Mesendoderm (in vitro differentiated cells): ENCODE data around the gene BRAF.
A peak's percentile ranks its signal among the peaks of the same experiment; 100 is the strongest.
"Not testable (repeated sequence)": the region's sequence is repeated elsewhere in the genome, so short reads cannot be mapped to it uniquely, and the experiment has no call there.

Experiments used
- DNase-seq: peaks from one replicate; pipeline ENCODE4 v3.0.0; 2013
- H2AK5ac ChIP-seq: 2 replicates; pipeline ENCODE4 v1.6.1; 2013; ENCODE audit warnings: low read length, inconsistent platforms
- H2BK120ac ChIP-seq: 2 replicates; pipeline ENCODE4 v1.6.1; 2013; ENCODE audit warnings: low read depth, mild to moderate bottlenecking, low read length, moderate library complexity, mixed read lengths
- H2BK15ac ChIP-seq: replicated peaks from 2 replicates; pipeline ENCODE4 v1.6.1; 2013; ENCODE audit warnings: low read depth, mild to moderate bottlenecking, moderate library complexity
- H2BK5ac ChIP-seq: 2 replicates; pipeline ENCODE4 v1.6.1; 2013; ENCODE audit warnings: low read length, inconsistent platforms
- H3K18ac ChIP-seq: 2 replicates; pipeline ENCODE4 v1.6.1; 2013; ENCODE audit warnings: mild to moderate bottlenecking, low read length, mixed read lengths
- H3K23ac ChIP-seq: one replicate; pipeline ENCODE4 v1.6.1; 2013; ENCODE audit warnings: low read length
- H3K27ac ChIP-seq: 2 replicates; pipeline ENCODE4 v1.5.1; 2013; ENCODE audit warnings: low read depth, mild to moderate bottlenecking, inconsistent platforms, low read length, moderate library complexity
- H3K27me3 ChIP-seq: 2 replicates; pipeline ENCODE4 v1.6.1; 2013; ENCODE audit warnings: low read length, control low read depth, mild to moderate bottlenecking, inconsistent platforms; ENCODE audit not compliant: insufficient read depth, poor library complexity
- H3K36me3 ChIP-seq: 2 replicates; pipeline ENCODE4 v1.6.1; 2013; ENCODE audit warnings: low read length, inconsistent platforms; ENCODE audit not compliant: control insufficient read depth, insufficient read depth
- H3K4ac ChIP-seq: one replicate; pipeline ENCODE4 v1.6.1; 2013; ENCODE audit warnings: low read depth, mild to moderate bottlenecking, low read length, moderate library complexity
- H3K4me1 ChIP-seq: 2 replicates; pipeline ENCODE4 v1.6.1; 2013; ENCODE audit warnings: low read depth, low read length, inconsistent platforms; ENCODE audit not compliant: control insufficient read depth
- H3K4me2 ChIP-seq: 2 replicates; pipeline ENCODE4 v1.6.1; 2013; ENCODE audit warnings: low read length
- H3K4me3 ChIP-seq: 2 replicates; pipeline ENCODE4 v1.5.1; 2013; ENCODE audit warnings: mild to moderate bottlenecking, low read length
- H3K56ac ChIP-seq: one replicate; pipeline ENCODE4 v1.6.1; 2013; ENCODE audit warnings: low read length
- H3K79me1 ChIP-seq: 2 replicates; pipeline ENCODE4 v1.6.1; 2013; ENCODE audit warnings: low read length, inconsistent platforms
- H3K79me2 ChIP-seq: 2 replicates; pipeline ENCODE4 v1.6.1; 2013; ENCODE audit warnings: mild to moderate bottlenecking, low read length; ENCODE audit not compliant: control insufficient read depth, insufficient read depth
- H3K9ac ChIP-seq: 2 replicates; pipeline ENCODE4 v1.6.1; 2013; ENCODE audit warnings: low read length, inconsistent platforms
- H4K5ac ChIP-seq: one replicate; pipeline ENCODE4 v1.6.1; 2013; ENCODE audit warnings: low read length
- H4K8ac ChIP-seq: one replicate; pipeline ENCODE4 v1.6.1; 2013; ENCODE audit warnings: low read depth, mild to moderate bottlenecking, control low read depth, low read length, moderate library complexity
- WGBS: extraction: QIAGEN DNeasy Blood & Tissue Kit; methylation state at CpG from one replicate; pipeline ENCODE4 v1.1.7; 2013; ENCODE audit warnings: low lambda C conversion rate, missing lambda C conversion rate; ENCODE audit not compliant: insufficient coverage; ENCODE audit errors: extremely low coverage; 5-methylcytosine and 5-hydroxymethylcytosine counted together

Gene BRAF

GRCh38 chr7:140673063-140673773 lies 251.5 kb downstream of the BRAF start:
- no CpG with 5 or more reads among the region's 72 CpGs for WGBS
- no peak overlapping the region for H3K4ac ChIP-seq

DNA sequence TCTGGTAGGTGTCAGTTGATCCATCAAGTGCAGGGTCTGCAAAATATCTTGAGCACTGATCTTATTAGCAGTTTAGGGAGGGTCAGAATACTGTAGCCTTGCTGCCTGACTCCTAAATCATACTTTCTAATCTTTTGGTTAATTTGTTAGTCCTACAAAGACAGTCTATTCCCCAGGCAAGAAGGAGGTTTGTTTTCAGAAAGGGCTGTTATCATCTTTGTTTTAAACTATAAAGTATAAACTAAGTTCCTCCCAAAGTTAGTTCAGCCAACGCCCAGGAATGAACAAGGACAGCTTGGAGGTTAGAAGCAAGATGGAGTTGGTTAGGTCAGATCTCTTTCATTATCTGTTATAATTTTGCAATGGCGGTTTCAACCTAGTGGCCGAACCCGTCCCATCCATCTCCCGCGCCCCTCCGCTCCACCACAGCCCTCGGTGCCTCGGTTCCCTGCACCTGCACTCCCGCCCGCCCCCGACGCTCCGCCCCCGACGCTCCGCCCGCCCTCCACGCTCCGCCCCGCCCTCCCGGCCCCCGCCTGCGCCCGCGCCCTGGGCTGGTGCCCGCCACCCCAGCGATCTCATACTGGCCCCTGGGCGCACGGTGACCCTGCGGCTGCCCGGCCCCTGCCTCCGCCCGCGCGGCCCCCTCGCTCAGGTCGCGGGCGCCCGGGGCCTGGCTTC lies 252.2 kb downstream of the BRAF start, which contains the start of gene ADCK2:
TSS of gene ADCK2 (plus strand) at position 564 of the 681 bp plus-strand sequence. CDS start 386 bp downstream, outside the sequence.
- Histone ChIP-seq H3K23ac (no peak within 1 kb of the TSS), H3K79me2 (no peaks in the 10 kb centered on the region), H2BK5ac (no peak within 1 kb of the TSS), H3K9ac (peak within 1 kb of the TSS; percentile 61), H3K18ac (peak within 1 kb of the TSS; percentile 91), H3K56ac (peak within 1 kb of the TSS; percentile 77), H2AK5ac (no peak within 1 kb of the TSS), H4K5ac (no peak within 1 kb of the TSS), H3K4me3 (peak within 1 kb of the TSS; percentile 25), H2BK120ac (no peak within 1 kb of the TSS), H3K4me1 (no peaks in the 10 kb centered on the region), H3K36me3 (no peaks in the 10 kb centered on the region), H3K4ac (no peak within 1 kb of the TSS), H2BK15ac (no peak within 1 kb of the TSS), H3K4me2 (peak within 1 kb of the TSS; percentile 74), H4K8ac (no peak within 1 kb of the TSS), H3K27ac (no peak within 1 kb of the TSS), H3K27me3 (no peaks in the 10 kb centered on the region), H3K79me1 (no peaks in the 10 kb centered on the region)
- WGBS: no CpG with 5 or more reads among the region's 41 CpGs
- DNase-seq: peak; percentile 43

More at GRCh38 chr7:140673063-140673773, 251.5 kb downstream of the BRAF start:
- H3K79me2 ChIP-seq: no peaks in the 10 kb centered on the region
- H4K5ac ChIP-seq: no peak overlapping the region
- no peak overlapping the region for H2BK15ac ChIP-seq
- no peak overlapping the region for H4K8ac ChIP-seq
- no peaks in the 10 kb centered on the region for H3K79me1 ChIP-seq
- H3K4me2 ChIP-seq: peak overlapping the region; percentile 74
- H3K9ac ChIP-seq: peak overlapping the region; percentile 61
- no peak overlapping the region for H3K27ac ChIP-seq
- DNase-seq: peak; percentile 67
- H3K23ac ChIP-seq: no peak overlapping the region
- no peaks in the 10 kb centered on the region for H3K36me3 ChIP-seq
- H3K4me3 ChIP-seq: peak overlapping the region; percentile 25
- H2AK5ac ChIP-seq: no peak overlapping the region
- peak overlapping the region; percentile 77 for H3K56ac ChIP-seq
- peak overlapping the region; percentile 91 for H3K18ac ChIP-seq
- H2BK5ac ChIP-seq: no peak overlapping the region
- no peak overlapping the region for H2BK120ac ChIP-seq
- H3K4me1 ChIP-seq: no peaks in the 10 kb centered on the region
- no peaks in the 10 kb centered on the region for H3K27me3 ChIP-seq

DNA sequence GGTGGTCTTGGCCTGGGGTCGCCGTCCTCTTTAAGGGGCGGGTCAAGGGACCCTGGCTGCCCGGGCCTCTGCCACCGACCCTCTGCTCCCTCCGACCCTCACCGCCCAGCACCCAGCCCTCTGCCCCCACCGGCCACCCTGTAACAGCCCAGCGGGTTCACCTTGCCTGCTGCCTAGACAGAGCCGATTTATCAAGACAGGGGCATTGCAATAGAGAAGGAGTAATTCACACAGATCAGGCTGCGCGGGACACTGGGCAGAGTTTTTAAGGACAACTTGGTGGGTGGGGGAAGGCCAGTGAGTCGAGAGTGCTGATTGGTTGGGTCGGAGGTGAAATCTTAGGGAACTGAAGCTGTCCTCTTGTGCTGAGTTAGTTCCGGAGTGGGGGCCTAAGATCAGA lies 252.8 kb downstream of the BRAF start:
- H3K79me2 ChIP-seq: no peaks in the 10 kb centered on the region
- no peak overlapping the region for H4K5ac ChIP-seq
- no peak overlapping the region for H2BK15ac ChIP-seq
- no peak overlapping the region for H3K9ac ChIP-seq
- no peak overlapping the region for H2BK120ac ChIP-seq
- H3K4me2 ChIP-seq: no peak overlapping the region
- no CpG with 5 or more reads among the region's 15 CpGs for WGBS
- H3K4me1 ChIP-seq: no peaks in the 10 kb centered on the region
- H3K79me1 ChIP-seq: no peaks in the 10 kb centered on the region
- no peak overlapping the region for H3K27ac ChIP-seq
- no peak overlapping the region for H3K23ac ChIP-seq
- H2AK5ac ChIP-seq: no peak overlapping the region
- DNase-seq: no peak
- no peak overlapping the region for H4K8ac ChIP-seq
- no peaks in the 10 kb centered on the region for H3K27me3 ChIP-seq
- no peaks in the 10 kb centered on the region for H3K36me3 ChIP-seq
- H3K56ac ChIP-seq: no peak overlapping the region
- H3K4ac ChIP-seq: no peak overlapping the region
- no peak overlapping the region for H3K18ac ChIP-seq
- no peak overlapping the region for H2BK5ac ChIP-seq
- H3K4me3 ChIP-seq: no peak overlapping the region

DNA sequence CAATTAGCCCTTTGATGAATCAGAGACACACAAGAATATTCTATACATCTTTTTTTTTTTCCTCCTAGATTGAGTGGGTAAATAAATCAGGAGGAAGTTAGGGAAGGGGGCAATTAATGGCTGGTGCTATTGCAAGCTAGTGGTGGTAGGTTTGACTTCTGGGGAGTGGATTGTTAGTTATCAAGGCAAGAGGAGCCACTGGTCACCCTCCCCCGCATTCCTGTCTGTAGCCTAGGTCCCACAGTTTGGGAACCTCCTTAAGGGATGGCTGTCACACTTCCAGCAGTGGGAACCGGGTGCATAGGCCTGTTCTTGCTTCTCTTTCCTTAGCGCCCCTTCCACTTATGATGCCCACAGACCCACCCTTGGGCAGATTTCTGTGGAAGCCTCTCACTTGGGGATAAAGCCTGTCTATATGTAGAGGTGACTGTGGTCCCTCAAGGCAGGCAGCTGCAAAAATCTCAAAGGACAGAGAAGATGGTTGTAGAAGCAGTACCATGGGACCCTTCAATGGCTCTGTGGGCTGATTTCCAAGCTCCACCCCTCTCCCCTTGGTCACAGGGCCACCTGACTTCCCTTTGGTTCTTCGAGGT lies 254.3 kb downstream of the BRAF start:
- no peak overlapping the region for H2BK5ac ChIP-seq
- H3K27me3 ChIP-seq: no peaks in the 10 kb centered on the region
- no peaks in the 10 kb centered on the region for H3K36me3 ChIP-seq
- H4K5ac ChIP-seq: no peak overlapping the region
- no peak overlapping the region for H3K27ac ChIP-seq
- no peak overlapping the region for H3K18ac ChIP-seq
- H3K4me1 ChIP-seq: no peaks in the 10 kb centered on the region
- H3K23ac ChIP-seq: no peak overlapping the region
- H3K4me3 ChIP-seq: no peak overlapping the region
- no peak overlapping the region for H2AK5ac ChIP-seq
- no peak overlapping the region for H3K4ac ChIP-seq
- H2BK15ac ChIP-seq: no peak overlapping the region
- WGBS: no CpG with 5 or more reads among the region's 4 CpGs
- DNase-seq: no peak
- H3K79me2 ChIP-seq: no peaks in the 10 kb centered on the region
- no peak overlapping the region for H4K8ac ChIP-seq
- H3K4me2 ChIP-seq: no peak overlapping the region
- H3K9ac ChIP-seq: no peak overlapping the region
- H3K79me1 ChIP-seq: no peaks in the 10 kb centered on the region
- H2BK120ac ChIP-seq: no peak overlapping the region
- H3K56ac ChIP-seq: no peak overlapping the region

DNA sequence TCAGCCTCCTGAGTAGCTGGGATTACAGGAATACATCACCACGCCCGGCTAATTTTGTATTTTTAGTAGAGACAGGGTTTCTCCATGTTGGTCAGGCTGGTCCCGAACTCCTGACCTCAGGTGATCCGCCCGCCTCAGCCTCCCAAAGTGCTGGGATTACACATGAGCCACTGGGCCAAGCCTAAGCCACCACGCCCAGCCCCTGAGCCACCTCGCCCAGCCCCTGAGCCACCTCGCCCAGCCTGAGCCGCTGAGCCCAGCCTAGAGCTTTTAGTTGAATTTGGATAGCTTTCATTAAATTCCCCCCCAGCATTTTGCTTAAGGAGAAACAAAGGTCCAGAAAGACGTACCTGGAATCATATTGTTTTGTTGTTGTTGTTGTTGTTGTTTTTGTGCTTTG lies 254.9 kb downstream of the BRAF start:
- not testable (repeated sequence) for H3K4ac ChIP-seq, H4K5ac ChIP-seq, H2BK5ac ChIP-seq, H3K79me1 ChIP-seq, H3K27ac ChIP-seq, H3K4me1 ChIP-seq, H3K56ac ChIP-seq, H2BK15ac ChIP-seq, H3K27me3 ChIP-seq, H4K8ac ChIP-seq, H3K23ac ChIP-seq, H3K9ac ChIP-seq, H3K4me3 ChIP-seq, H3K18ac ChIP-seq, H3K4me2 ChIP-seq, H3K79me2 ChIP-seq, DNase-seq, H2AK5ac ChIP-seq, H2BK120ac ChIP-seq, H3K36me3 ChIP-seq
- no CpG with 5 or more reads among the region's 10 CpGs for WGBS
